CD14-positive monocyte (primary cell): Measurements from ENCODE around the gene TRMT112. TPM values are rescaled to one million over a fixed set of nuclear protein-coding genes. Genes with fewer than 3 reads are reported as not detected.

Source experiments
- DNase-seq, 3 donors: peaks; one replicate each; pipeline ENCODE4 v3.0.0-alpha.2; 2011 to 2022
- H2AFZ ChIP-seq: 2 replicates; pipeline ENCODE4 v1.6.0; 2012; ENCODE audit warnings: mild to moderate bottlenecking, low read depth, low read length, inconsistent platforms; ENCODE audit not compliant: insufficient read depth, poor library complexity, severe bottlenecking
- H3K27ac ChIP-seq, 2 donors: 1 replicate in 1 of 2; 2 replicates in 1 of 2; pipeline ENCODE4 v1.5.1; 2012 to 2013; ENCODE audit warnings: low read length in 2 of 2, control low read depth in 1 of 2, inconsistent platforms in 1 of 2, low read depth in 1 of 2, mild to moderate bottlenecking in 1 of 2
- H3K27me3 ChIP-seq, 2 donors: one replicate each; pipeline versions ENCODE4 v1.6.0 to v1.6.1; 2011 to 2013; ENCODE audit warnings: low read length in 2 of 2; ENCODE audit not compliant: control insufficient read depth in 2 of 2, insufficient read depth in 2 of 2
- H3K36me3 ChIP-seq, 2 donors: replicated peaks in 1 of 2; 1 replicate in 1 of 2; 2 replicates in 1 of 2; pipeline versions ENCODE4 v1.5.1 to v1.6.1; 2012 to 2013; ENCODE audit warnings: low read length in 2 of 2, control low read depth in 1 of 2, inconsistent platforms in 1 of 2, mild to moderate bottlenecking in 1 of 2; ENCODE audit not compliant: insufficient read depth in 2 of 2, control insufficient read depth in 1 of 2
- H3K4me1 ChIP-seq, 2 donors: 1 replicate in 1 of 2; 2 replicates in 1 of 2; pipeline versions ENCODE4 v1.5.1 to v1.6.1; 2012 to 2013; ENCODE audit warnings: low read length in 2 of 2, control low read depth in 1 of 2, inconsistent platforms in 1 of 2, mild to moderate bottlenecking in 1 of 2, moderate library complexity in 1 of 2; ENCODE audit not compliant: insufficient read depth in 2 of 2, control insufficient read depth in 1 of 2
- H3K4me2 ChIP-seq: replicated peaks from 2 replicates; pipeline ENCODE3; 2012; ENCODE audit warnings: low read length, moderate library complexity, mild to moderate bottlenecking; ENCODE audit not compliant: poor library complexity, severe bottlenecking; ENCODE audit errors: extremely low read depth
- H3K4me3 ChIP-seq, 3 experiments: fragments of 200-600 bp in 1 of 3; sonication (generic) in 1 of 3; replicated peaks in 1 of 3; 1 replicate in 2 of 3; 2 replicates in 1 of 3; pipeline ENCODE4 v1.5.1; 2011 to 2013; ENCODE audit warnings: low read length in 3 of 3, mild to moderate bottlenecking in 3 of 3, control low read depth in 2 of 3, low read depth in 2 of 3, inconsistent platforms in 1 of 3, moderate library complexity in 1 of 3
- H3K79me2 ChIP-seq: 2 replicates; pipeline ENCODE4 v1.6.0; 2012; ENCODE audit warnings: mild to moderate bottlenecking, control low read depth, inconsistent platforms, low read length, moderate library complexity; ENCODE audit not compliant: insufficient read depth
- H3K9ac ChIP-seq: 2 replicates; pipeline ENCODE4 v1.6.0; 2017; ENCODE audit warnings: low read length, mild to moderate bottlenecking; ENCODE audit not compliant: insufficient read depth, poor library complexity, severe bottlenecking
- H3K9me3 ChIP-seq, 2 donors: replicated peaks in 1 of 2; 1 replicate in 1 of 2; 2 replicates in 1 of 2; pipeline versions ENCODE4 v1.5.1 to v1.6.1; 2012 to 2013; ENCODE audit warnings: low read length in 2 of 2, control low read depth in 1 of 2; ENCODE audit not compliant: control insufficient read depth in 1 of 2, insufficient read depth in 1 of 2
- H4K20me1 ChIP-seq: 2 replicates; pipeline ENCODE4 v1.6.0; 2012; ENCODE audit warnings: mild to moderate bottlenecking, low read length, control low read depth, moderate library complexity; ENCODE audit not compliant: insufficient read depth
- H3K27ac Mint-ChIP-seq, 7 donors: one replicate each; pipeline ENCODE4 v1.8.0; 2020; ENCODE audit warnings: mild to moderate bottlenecking in 7 of 7, mixed read lengths in 7 of 7, moderate library complexity in 6 of 7, inconsistent platforms in 2 of 7
- H3K27me3 Mint-ChIP-seq, 3 donors: one replicate each; pipeline ENCODE4 v1.8.0; 2021 to 2022; ENCODE audit warnings: low read depth in 3 of 3, mild to moderate bottlenecking in 3 of 3, mixed read lengths in 3 of 3, moderate library complexity in 3 of 3, inconsistent platforms in 1 of 3
- H3K36me3 Mint-ChIP-seq, 2 donors: one replicate each; pipeline ENCODE4 v1.8.0; 2020; ENCODE audit warnings: mixed read lengths in 2 of 2, inconsistent platforms in 1 of 2, mild to moderate bottlenecking in 1 of 2
- H3K4me1 Mint-ChIP-seq: one replicate; pipeline ENCODE4 v1.8.0; 2020; ENCODE audit warnings: mild to moderate bottlenecking, mixed read lengths
- H3K4me3 Mint-ChIP-seq, 2 donors: one replicate each; pipeline ENCODE4 v1.8.0; 2020; ENCODE audit warnings: mild to moderate bottlenecking in 2 of 2, mixed read lengths in 2 of 2, moderate library complexity in 1 of 2
- H3K9me3 Mint-ChIP-seq, 7 donors: one replicate each; pipeline ENCODE4 v1.8.0; 2020 to 2022; ENCODE audit warnings: mixed read lengths in 7 of 7, mild to moderate bottlenecking in 6 of 7, moderate library complexity in 6 of 7, inconsistent platforms in 2 of 7
- WGBS: methylation state at CpG from one replicate; pipeline ENCODE4 v1.1.5; 2013; ENCODE audit warnings: missing lambda C conversion rate; ENCODE audit not compliant: insufficient coverage; 5-methylcytosine and 5-hydroxymethylcytosine counted together
- intact Hi-C, 2 donors: fragments of 100-400 bp; cut with micrococcal nuclease; formaldehyde crosslinking; loops; one replicate each; pipeline versions ENCODE4 v1.15.0 to v1.15.1; 2023
- polyA plus RNA-seq, 3 donors: library from polyadenylated mRNA; depleted of rRNA in 1 of 3; unstranded in 2 of 3; stranded (reverse) in 1 of 3; fragments of 300-500 nt in 2 of 3; fragments of >200 nt in 1 of 3; fragmentation: Illumina TruSeq in 2 of 3; gene quantifications; 1 replicate in 2 of 3; 2 replicates in 1 of 3; pipeline ENCODE4 v1.2.3, GENCODE V29; 2012 to 2021
- TF ChIP-seq, protein P1 (sequence below): fragments of 200-600 bp; IDR thresholded peaks from one replicate; pipeline ENCODE4 v1.8.0; 2022; ENCODE audit warnings: antibody characterized with exemption, mild to moderate bottlenecking

The TRMT112 gene
- polyA plus RNA-seq, 3 donors: 162 to 298 (median 254) TPM

DNA sequence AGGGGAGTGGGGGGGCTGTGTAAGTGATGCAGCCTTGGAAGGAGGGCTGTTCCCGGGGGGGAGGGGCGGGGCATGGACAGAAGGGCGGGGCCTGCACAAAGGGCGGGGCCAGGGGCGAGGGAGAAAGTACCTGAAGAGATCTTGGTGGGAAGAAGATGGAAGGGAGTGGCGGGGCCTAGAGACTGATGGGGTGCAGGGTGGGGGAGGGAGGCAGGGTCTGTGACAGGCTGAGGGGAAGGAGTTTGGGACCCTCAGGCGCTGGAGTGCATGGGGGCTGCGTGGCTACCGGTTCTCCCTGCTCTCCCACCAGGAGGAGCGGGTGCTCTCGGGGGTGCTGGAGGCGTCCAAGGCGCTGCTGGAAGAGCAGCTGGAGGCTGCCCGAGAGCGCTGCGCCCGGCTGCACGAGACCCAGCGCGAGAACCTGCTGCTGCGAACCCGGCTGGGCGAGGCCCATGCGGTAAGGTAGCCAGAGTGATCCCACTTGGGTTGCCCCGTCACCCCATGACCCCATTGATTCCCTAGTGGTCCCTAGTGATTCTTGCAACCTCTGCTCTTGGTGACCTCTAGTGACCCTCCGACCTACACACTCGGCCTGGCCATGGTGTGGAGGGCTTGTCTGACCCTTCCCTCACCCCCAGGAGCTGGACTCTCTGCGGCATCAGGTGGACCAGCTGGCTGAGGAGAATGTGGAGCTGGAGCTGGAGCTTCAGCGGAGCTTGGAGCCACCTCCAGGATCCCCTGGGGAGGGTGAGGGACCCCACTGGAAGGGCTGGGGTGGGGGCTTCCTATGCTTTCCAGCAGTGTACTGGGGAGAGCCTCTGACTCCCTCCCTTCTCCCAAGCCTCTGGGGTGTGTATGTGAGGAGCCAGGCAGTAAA lies 25.7 kb upstream of the TRMT112 start:
- Histone ChIP-seq H3K4me1 (peaks cover 36 to 55% of the 10 kb centered on the region in 2 donors), H3K9me3 (no peaks in the 10 kb centered on the region), H3K4me3 (peak overlapping the region in 1 of 3 experiments; percentile 93), H3K9ac (no peak overlapping the region), H3K36me3 (peaks cover 37 to 45% of the 10 kb centered on the region in 2 donors), H4K20me1 (peaks cover 70% of the 10 kb centered on the region), H3K79me2 (peaks cover 46% of the 10 kb centered on the region), H3K27ac (no peak overlapping the region), H3K27me3 (no peaks in the 10 kb centered on the region), H2AFZ (peak overlapping the region; percentile 27), H3K4me2 (peak overlapping the region; percentile 87)
- 94% methylated on average over 19 of the region's 29 CpGs for WGBS
- intact Hi-C loops: loop anchor here in 1 of 2 donors (5.0 kb wide), 1 partner anchor 36 kb away; the partner anchor contains the start of gene ESRRA
- H3K9me3 Mint-ChIP-seq: no peaks in the 10 kb centered on the region
- DNase-seq: no peak
- H3K27ac Mint-ChIP-seq: peak overlapping the region in 5 of 7 donors; percentile 25 to 75 (median 56)
- peak overlapping the region; percentile 55 to 82 for H3K4me3 Mint-ChIP-seq
- H3K36me3 Mint-ChIP-seq: peaks cover 31 to 57% of the 10 kb centered on the region in 2 donors
- TF ChIP-seq, protein P1, sequence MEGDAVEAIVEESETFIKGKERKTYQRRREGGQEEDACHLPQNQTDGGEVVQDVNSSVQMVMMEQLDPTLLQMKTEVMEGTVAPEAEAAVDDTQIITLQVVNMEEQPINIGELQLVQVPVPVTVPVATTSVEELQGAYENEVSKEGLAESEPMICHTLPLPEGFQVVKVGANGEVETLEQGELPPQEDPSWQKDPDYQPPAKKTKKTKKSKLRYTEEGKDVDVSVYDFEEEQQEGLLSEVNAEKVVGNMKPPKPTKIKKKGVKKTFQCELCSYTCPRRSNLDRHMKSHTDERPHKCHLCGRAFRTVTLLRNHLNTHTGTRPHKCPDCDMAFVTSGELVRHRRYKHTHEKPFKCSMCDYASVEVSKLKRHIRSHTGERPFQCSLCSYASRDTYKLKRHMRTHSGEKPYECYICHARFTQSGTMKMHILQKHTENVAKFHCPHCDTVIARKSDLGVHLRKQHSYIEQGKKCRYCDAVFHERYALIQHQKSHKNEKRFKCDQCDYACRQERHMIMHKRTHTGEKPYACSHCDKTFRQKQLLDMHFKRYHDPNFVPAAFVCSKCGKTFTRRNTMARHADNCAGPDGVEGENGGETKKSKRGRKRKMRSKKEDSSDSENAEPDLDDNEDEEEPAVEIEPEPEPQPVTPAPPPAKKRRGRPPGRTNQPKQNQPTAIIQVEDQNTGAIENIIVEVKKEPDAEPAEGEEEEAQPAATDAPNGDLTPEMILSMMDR: no peak
- peaks cover 52% of the 10 kb centered on the region for H3K4me1 Mint-ChIP-seq
- no peaks in the 10 kb centered on the region for H3K27me3 Mint-ChIP-seq

DNA sequence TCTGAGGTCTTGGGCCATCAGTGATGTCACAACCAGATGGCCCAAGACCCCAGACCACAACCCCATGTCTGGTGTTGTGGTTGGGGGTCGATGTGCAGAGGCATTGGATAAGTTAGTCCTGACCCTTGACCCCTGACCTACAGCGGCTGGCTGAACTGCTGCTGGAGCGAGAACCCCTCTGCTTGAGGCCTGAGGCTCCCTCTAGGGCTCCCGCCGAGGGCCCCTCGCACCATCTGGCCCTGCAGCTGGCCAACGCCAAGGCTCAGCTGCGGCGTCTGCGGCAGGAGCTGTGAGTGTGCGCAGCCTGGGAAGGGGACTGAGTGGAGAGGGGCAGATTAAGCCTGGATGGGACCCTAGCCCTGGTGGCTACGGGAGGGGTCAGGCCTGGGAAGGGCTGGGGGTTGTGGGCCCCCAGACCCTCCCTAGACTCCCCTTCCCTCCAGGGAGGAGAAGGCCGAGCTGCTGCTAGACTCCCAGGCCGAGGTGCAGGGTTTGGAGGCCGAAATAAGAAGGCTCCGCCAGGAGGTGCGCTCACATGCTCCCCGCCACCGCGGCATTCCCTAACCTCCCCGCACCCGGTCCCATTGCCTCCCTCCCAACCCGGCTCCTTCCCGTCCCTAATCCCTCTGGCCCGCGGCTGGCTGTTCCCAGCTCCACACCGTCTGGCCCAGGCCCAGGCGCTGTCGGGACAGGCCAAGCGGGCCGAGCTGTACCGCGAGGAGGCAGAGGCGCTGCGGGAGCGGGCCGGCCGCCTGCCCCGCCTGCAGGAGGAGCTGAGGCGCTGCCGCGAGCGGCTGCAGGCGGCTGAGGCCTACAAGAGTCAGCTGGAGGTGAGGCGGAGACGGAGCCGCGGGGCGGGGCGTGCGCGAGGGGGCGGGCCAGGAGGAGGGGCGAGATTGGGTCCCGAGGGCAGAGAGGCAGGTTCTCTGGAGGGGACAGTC lies 24.8 kb upstream of the TRMT112 start:
- Histone ChIP-seq H3K9ac (peak overlapping the region; percentile 35), H3K79me2 (peaks cover 43% of the 10 kb centered on the region), H3K36me3 (peaks cover 34 to 36% of the 10 kb centered on the region in 2 donors), H3K9me3 (no peaks in the 10 kb centered on the region), H3K4me2 (peak overlapping the region; percentile 87), H2AFZ (peak overlapping the region; percentile 27), H3K27me3 (no peaks in the 10 kb centered on the region), H3K27ac (peak overlapping the region; percentile 20 to 61), H3K4me1 (peaks cover 35 to 51% of the 10 kb centered on the region in 2 donors), H4K20me1 (peaks cover 60% of the 10 kb centered on the region), H3K4me3 (peak overlapping the region in 2 of 3 experiments; percentile 23 to 93)
- peak; percentile 80 to 85 (median 84) for DNase-seq
- H3K9me3 Mint-ChIP-seq: no peaks in the 10 kb centered on the region
- TF ChIP-seq, protein P1: peak; percentile 48
- intact Hi-C loops: loop anchor here in 1 of 2 donors (5.0 kb wide), 1 partner anchor 35 kb away; the partner anchor contains the start of gene ESRRA
- H3K27me3 Mint-ChIP-seq: no peaks in the 10 kb centered on the region
- H3K36me3 Mint-ChIP-seq: peaks cover 36 to 56% of the 10 kb centered on the region in 2 donors
- peak overlapping the region; percentile 54 to 96 (median 74) for H3K27ac Mint-ChIP-seq
- peak overlapping the region; percentile 57 to 82 for H3K4me3 Mint-ChIP-seq
- H3K4me1 Mint-ChIP-seq: peaks cover 54% of the 10 kb centered on the region
- WGBS: 22% methylated on average over 44 of the region's 55 CpGs
